ENCODE measurements around the gene GSTT2.

GSTT2 gene

GRCh38 chr22:24009227-24010017, 29.5 kb downstream of the GSTT2 start:
- DNase-seq (ENCODE audit: low read depth) = no peak

DNA sequence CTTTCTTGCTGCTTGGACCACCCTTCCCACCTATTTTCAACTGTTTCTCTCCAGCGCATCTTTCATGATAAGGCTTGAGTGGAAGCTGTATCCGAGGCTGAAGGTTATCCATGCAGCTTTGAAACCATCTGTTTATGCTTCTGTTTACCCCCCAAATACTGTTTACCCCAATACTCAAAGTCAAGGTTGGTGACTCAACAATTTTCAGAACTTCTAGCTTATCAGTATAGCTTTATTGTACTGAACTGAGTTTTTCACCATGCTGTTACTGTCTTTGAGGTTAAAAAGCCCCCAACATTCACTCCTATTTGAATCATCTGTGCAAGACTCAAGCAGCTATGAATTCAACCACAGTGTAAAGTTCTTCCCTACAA, 30.1 kb downstream of the GSTT2 start:
- DNase-seq (ENCODE audit: low read depth) = no peak

DNA sequence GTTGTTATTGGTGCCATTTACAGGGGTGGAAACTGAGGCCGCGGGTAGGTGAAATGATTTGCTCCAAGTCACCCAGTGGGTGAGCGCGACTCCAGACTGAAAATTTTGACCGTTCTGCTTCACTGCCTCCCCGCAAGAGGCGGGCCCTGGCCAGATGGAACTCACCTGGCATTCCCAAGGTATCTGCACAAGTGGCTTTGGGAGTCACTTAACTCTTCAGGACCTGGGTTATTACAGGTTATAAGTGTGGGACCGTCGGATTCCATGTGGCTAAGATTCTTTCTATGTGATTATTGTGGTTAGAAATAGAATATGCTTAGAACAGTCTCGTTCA, 31.8 kb downstream of the GSTT2 start:
- no peak for DNase-seq (ENCODE audit: low read depth)

GRCh38 chr22:24016156-24016555, 36.2 kb downstream of the GSTT2 start:
- no peak for DNase-seq (ENCODE audit: low read depth)

DNA sequence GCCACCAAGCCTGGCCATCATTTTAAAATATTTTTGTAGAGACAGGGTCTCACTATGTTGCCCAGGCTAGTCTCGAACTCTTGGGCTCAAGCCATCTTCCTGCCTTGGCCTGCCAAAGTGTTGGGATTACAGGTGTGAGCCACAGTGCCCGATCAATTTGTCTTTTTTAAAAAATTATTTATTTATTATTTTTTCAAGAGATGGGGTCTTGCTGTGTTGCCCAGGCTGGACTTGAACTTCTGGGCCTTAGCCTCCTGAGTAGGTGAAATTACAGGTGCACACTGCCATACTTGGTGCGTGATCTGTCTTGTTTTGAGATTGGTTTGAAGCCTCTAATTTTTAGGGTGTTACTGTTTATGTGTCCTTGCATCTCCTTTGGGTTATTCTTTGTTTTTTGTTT, 41.4 kb downstream of the GSTT2 start:
- no peak for DNase-seq (ENCODE audit: low read depth)

- no peak for DNase-seq (ENCODE audit: low read depth)
Measured at GRCh38 chr22:24023204-24023789, 43.4 kb downstream of the GSTT2 start.

- no peak for DNase-seq (ENCODE audit: low read depth)
Measured at GRCh38 chr22:24024354-24024753, 44.4 kb downstream of the GSTT2 start.

GRCh38 chr22:24025475-24025874, 45.5 kb downstream of the GSTT2 start:
- DNase-seq (ENCODE audit: low read depth) = no peak

DNA sequence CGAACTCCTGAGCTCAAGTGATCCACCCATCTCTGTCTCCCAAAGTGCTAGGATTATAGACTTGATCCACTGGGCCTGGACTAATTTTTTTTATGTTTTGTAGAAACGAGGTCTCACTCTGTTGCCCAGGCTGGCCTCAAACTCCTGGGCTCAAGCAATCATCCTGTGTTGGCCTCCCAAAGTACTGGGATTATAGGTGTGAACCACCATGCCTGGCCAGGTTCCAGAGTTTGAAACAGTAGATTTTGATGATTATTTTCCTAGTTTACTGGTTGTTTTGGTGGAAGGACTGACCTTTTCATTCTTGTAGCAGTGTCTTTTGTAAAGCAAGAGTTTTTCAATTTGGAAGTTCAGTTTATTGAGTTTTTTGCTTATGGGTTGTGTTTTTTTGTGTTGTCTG, 46.1 kb downstream of the GSTT2 start:
- DNase-seq (ENCODE audit: low read depth) = no peak

DNA sequence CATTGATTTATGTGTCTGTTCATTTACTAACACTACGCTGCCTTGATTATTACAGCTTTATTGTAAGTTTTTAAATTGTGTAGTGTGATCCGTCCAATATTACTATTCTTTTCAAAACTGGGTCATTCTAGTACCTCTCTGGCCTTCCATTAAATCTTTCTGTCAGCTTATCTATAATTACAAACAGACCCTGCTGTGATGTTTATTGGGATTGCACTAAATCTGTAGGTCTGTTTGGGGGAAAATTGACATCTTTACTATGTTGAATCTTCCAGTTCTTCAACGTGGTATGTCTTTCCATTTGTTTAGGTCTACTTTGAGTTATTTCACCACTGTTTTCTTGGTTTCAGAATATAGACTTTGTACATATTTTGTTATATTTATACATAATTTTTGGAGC, 46.8 kb downstream of the GSTT2 start:
- no peak for DNase-seq (ENCODE audit: low read depth)

DNA sequence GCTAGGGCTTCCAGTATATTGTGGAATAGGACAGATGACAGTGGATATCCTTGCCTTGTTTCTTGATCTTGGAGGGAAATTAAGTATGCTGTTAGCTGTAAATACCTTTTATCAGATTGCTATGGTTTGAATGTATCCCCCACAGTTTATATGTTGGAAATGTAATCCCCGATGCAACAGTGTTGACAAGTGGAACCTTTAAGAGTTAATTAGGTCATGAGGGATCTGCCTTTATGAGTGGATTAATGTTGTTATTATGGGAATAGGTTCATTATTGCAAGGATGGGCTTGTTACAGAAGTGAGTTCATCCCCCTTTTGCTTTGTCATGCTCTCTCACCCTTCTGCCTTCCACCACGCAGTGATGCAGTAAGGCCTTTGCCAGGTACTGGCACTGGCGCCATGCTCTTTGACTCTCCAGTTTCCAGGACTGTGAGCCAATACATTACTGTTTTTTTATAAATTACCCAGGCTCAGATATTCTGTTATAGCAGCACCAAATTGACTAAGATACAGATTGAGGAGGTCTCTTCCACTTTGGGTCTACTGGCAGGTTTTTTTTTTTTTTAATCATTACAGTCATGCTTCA, 47.5 kb downstream of the GSTT2 start:
- no peak for DNase-seq (ENCODE audit: low read depth)

GRCh38 chr22:24027991-24028390, 48.1 kb downstream of the GSTT2 start:
- DNase-seq (ENCODE audit: low read depth) = no peak

DNA sequence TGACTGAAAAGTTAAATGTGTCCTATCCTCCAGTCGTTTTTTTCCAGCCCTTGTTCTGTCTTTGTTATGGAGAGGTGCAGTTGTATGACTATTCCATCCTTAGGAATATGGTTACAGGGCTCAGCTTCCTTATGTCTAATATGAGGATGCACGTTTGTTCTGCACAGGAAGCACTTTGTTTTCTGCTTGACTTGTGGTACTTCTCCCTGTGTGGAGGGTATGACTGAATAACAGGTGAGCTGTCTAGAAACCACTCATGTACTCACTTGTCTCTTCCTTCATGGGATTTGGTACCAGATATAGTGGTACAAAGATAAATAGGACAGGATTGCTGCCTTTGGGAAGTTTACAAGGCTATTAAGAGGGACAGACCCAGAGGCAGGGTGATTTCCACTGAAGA, 48.6 kb downstream of the GSTT2 start:
- no peak for DNase-seq (ENCODE audit: low read depth)

- no peak for DNase-seq (ENCODE audit: low read depth)
Measured at GRCh38 chr22:24029304-24029703, 49.4 kb downstream of the GSTT2 start.

DNA sequence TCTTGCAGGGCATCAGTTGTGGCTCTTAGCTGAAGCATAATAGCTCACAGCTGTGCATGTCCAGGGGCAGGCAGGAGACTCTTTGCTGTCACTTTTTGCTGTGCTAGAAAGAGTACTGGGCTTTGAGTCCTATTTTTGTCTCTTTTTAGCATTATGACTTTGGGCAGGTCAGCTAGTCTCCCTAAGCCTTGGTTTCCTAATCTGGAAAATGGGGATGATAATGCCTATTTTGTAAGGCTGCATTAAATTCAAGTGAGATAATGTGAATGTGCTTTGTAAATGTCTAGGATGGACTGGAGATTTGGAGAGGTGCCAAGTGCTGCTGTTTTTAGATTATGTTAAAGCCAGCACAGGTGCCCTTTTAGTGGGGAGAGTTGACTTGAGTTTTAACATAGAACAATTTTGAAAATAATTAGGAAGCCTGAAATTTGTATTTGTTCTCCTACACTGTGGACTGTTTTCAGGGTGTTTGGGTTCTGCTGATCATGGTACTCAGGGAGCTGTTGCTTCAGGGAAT, 50.3 kb downstream of the GSTT2 start:
- no peak for DNase-seq (ENCODE audit: low read depth)

Measured in non-pigmented ciliary epithelial cell (primary cell).